Activated T-helper 2 cell treated with anti-CD3 and anti-CD28 coated beads, Interferon-gamma antibody, Interleukin-2, Interleukin-4, amounts not matched to agents 10 μg/mL and 5 μg/mL and 100 μg/mL, durations not matched to agents 14 hours and 24 hours and 36 hours (primary cell): ENCODE data around the gene PARD3B. TPM values are rescaled to one million over a fixed set of nuclear protein-coding genes. Genes with fewer than 3 reads are reported as not detected.

Experiments
- DNase-seq: peaks from one replicate; pipeline ENCODE4 v3.0.0; 2021; ENCODE audit warnings: low spot score
- H3K27ac Mint-ChIP-seq: one replicate; pipeline ENCODE4 v1.8.0; 2021; ENCODE audit warnings: mixed read lengths
- H3K27me3 Mint-ChIP-seq: one replicate; pipeline ENCODE4 v1.8.0; 2021; ENCODE audit warnings: low read depth, mixed read lengths
- H3K36me3 Mint-ChIP-seq: one replicate; pipeline ENCODE4 v1.8.0; 2021; ENCODE audit warnings: low read depth, mixed read lengths
- H3K4me1 Mint-ChIP-seq: one replicate; pipeline ENCODE4 v1.8.0; 2021; ENCODE audit warnings: low read depth, mixed read lengths
- H3K4me3 Mint-ChIP-seq: one replicate; pipeline ENCODE4 v1.8.0; 2021; ENCODE audit warnings: low read depth, mild to moderate bottlenecking, moderate library complexity, mixed read lengths
- H3K9me3 Mint-ChIP-seq: one replicate; pipeline ENCODE4 v1.8.0; 2021; ENCODE audit warnings: mixed read lengths
- intact Hi-C: fragments of 100-400 bp; cut with micrococcal nuclease; formaldehyde crosslinking; loops from one replicate; pipeline ENCODE4 v1.15.1; 2023
- total RNA-seq: library from RNA; stranded (reverse); gene quantifications from 2 replicates; pipeline ENCODE4 v1.2.3, GENCODE V29; 2022

PARD3B gene
- total RNA-seq, 1 donor from 2014 or later = 0.39 TPM

- no peak overlapping the region for H3K27ac Mint-ChIP-seq
- intact Hi-C loops = no loop called here
- no peak overlapping the region for H3K4me3 Mint-ChIP-seq
Measured at GRCh38 chr2:204923957-204924356, 378.7 kb downstream of the PARD3B start.

GRCh38 chr2:204931562-204931961 is 386.3 kb downstream of the PARD3B start:
- intact Hi-C loops = no loop called here
- peaks cover 7% of the 10 kb centered on the region for H3K27me3 Mint-ChIP-seq

More at GRCh38 chr2:204923957-204924356, 378.7 kb downstream of the PARD3B start:
- Mint-ChIP-seq H3K36me3 (peaks cover 4% of the 10 kb centered on the region), H3K9me3 (peaks cover 8% of the 10 kb centered on the region), H3K4me1 (no peaks in the 10 kb centered on the region), H3K27me3 (no peaks in the 10 kb centered on the region)
- DNase-seq = no peak

GRCh38 chr2:204933735-204934374 is 388.6 kb downstream of the PARD3B start:
- no peak overlapping the region for H3K27ac Mint-ChIP-seq
- H3K27me3 Mint-ChIP-seq = peaks cover 7% of the 10 kb centered on the region
- no peak overlapping the region for H3K4me3 Mint-ChIP-seq
- no peak for DNase-seq
- H3K4me1 Mint-ChIP-seq = peaks cover 13% of the 10 kb centered on the region
- intact Hi-C loops = no loop called here
- H3K9me3 Mint-ChIP-seq = peaks cover 9% of the 10 kb centered on the region
- peaks cover 3% of the 10 kb centered on the region for H3K36me3 Mint-ChIP-seq

More at GRCh38 chr2:204931562-204931961, 386.3 kb downstream of the PARD3B start:
- H3K36me3 Mint-ChIP-seq = peaks cover 4% of the 10 kb centered on the region
- H3K4me3 Mint-ChIP-seq = no peak overlapping the region
- DNase-seq = no peak
- peaks cover 3% of the 10 kb centered on the region for H3K9me3 Mint-ChIP-seq
- H3K27ac Mint-ChIP-seq = no peak overlapping the region
- peaks cover 13% of the 10 kb centered on the region for H3K4me1 Mint-ChIP-seq

- H3K36me3 Mint-ChIP-seq = peaks cover 60% of the 10 kb centered on the region
- no peaks in the 10 kb centered on the region for H3K27me3 Mint-ChIP-seq
- no peak overlapping the region for H3K4me3 Mint-ChIP-seq
- H3K9me3 Mint-ChIP-seq = peaks cover 62% of the 10 kb centered on the region
- H3K27ac Mint-ChIP-seq = no peak overlapping the region
- DNase-seq = no peak
- intact Hi-C loops = loop anchor here (5.0 kb wide), 1 partner anchor 667 kb away; no protein-coding TSS in a partner anchor
- peaks cover 46% of the 10 kb centered on the region for H3K4me1 Mint-ChIP-seq
Measured at GRCh38 chr2:204944927-204945326, 399.7 kb downstream of the PARD3B start.

GRCh38 chr2:204945376-204945775 is 400.1 kb downstream of the PARD3B start:
- Mint-ChIP-seq H3K4me3 (no peak overlapping the region), H3K4me1 (peaks cover 47% of the 10 kb centered on the region), H3K36me3 (peaks cover 61% of the 10 kb centered on the region), H3K27me3 (no peaks in the 10 kb centered on the region), H3K27ac (no peak overlapping the region), H3K9me3 (peaks cover 58% of the 10 kb centered on the region)
- intact Hi-C loops = loop anchor here (5.0 kb wide), 1 partner anchor 667 kb away; no protein-coding TSS in a partner anchor
- no peak for DNase-seq

GRCh38 chr2:204946892-204947291 is 401.6 kb downstream of the PARD3B start:
- no peak for DNase-seq
- Mint-ChIP-seq H3K4me3 (no peak overlapping the region), H3K9me3 (peaks cover 62% of the 10 kb centered on the region), H3K36me3 (peaks cover 76% of the 10 kb centered on the region), H3K27me3 (no peaks in the 10 kb centered on the region), H3K27ac (no peak overlapping the region), H3K4me1 (peaks cover 59% of the 10 kb centered on the region)
- intact Hi-C loops = loop anchor here (5.0 kb wide), 1 partner anchor 665 kb away; no protein-coding TSS in a partner anchor

- Mint-ChIP-seq H3K36me3 (peaks cover 73% of the 10 kb centered on the region), H3K9me3 (peaks cover 59% of the 10 kb centered on the region), H3K27me3 (no peaks in the 10 kb centered on the region), H3K4me3 (no peak overlapping the region), H3K27ac (peak overlapping the region; percentile 44), H3K4me1 (peaks cover 57% of the 10 kb centered on the region)
- intact Hi-C loops = loop anchor here (5.0 kb wide), 1 partner anchor 665 kb away; no protein-coding TSS in a partner anchor
- no peak for DNase-seq
Measured at GRCh38 chr2:204947405-204947804, 402.1 kb downstream of the PARD3B start.

GRCh38 chr2:204948024-204948763 is 402.9 kb downstream of the PARD3B start:
- H3K27ac Mint-ChIP-seq = peak overlapping the region; percentile 82
- H3K27me3 Mint-ChIP-seq = no peaks in the 10 kb centered on the region
- intact Hi-C loops = loop anchor here (2.0 to 5.0 kb wide), 3 partner anchors 55 to 664 kb away; no protein-coding TSS in a partner anchor
- H3K36me3 Mint-ChIP-seq = peaks cover 69% of the 10 kb centered on the region
- H3K4me3 Mint-ChIP-seq = peak overlapping the region; percentile 52
- H3K4me1 Mint-ChIP-seq = peaks cover 56% of the 10 kb centered on the region
- H3K9me3 Mint-ChIP-seq = peaks cover 56% of the 10 kb centered on the region
- DNase-seq = no peak

- peaks cover 56% of the 10 kb centered on the region for H3K4me1 Mint-ChIP-seq
Measured at GRCh38 chr2:204948822-204949221, 403.5 kb downstream of the PARD3B start.

GRCh38 chr2:204950695-204951346 is 405.5 kb downstream of the PARD3B start:
- intact Hi-C loops = loop anchor here (2.0 kb wide), 1 partner anchor 20 kb away; no protein-coding TSS in a partner anchor
- peaks cover 63% of the 10 kb centered on the region for H3K36me3 Mint-ChIP-seq
- H3K27ac Mint-ChIP-seq = no peak overlapping the region
- H3K4me3 Mint-ChIP-seq = no peak overlapping the region
- DNase-seq = no peak
- H3K4me1 Mint-ChIP-seq = peaks cover 57% of the 10 kb centered on the region
- no peaks in the 10 kb centered on the region for H3K27me3 Mint-ChIP-seq
- peaks cover 36% of the 10 kb centered on the region for H3K9me3 Mint-ChIP-seq

More at GRCh38 chr2:204948822-204949221, 403.5 kb downstream of the PARD3B start:
- Mint-ChIP-seq H3K4me3 (peak overlapping the region; percentile 52), H3K36me3 (peaks cover 69% of the 10 kb centered on the region), H3K27ac (peak overlapping the region; percentile 82), H3K9me3 (peaks cover 53% of the 10 kb centered on the region), H3K27me3 (no peaks in the 10 kb centered on the region)
- no peak for DNase-seq
- intact Hi-C loops = loop anchor here (1.0 to 5.0 kb wide), 4 partner anchors 49 to 663 kb away; no protein-coding TSS in a partner anchor

- Mint-ChIP-seq H3K4me3 (peak overlapping the region; percentile 69), H3K27ac (peak overlapping the region; percentile 71), H3K9me3 (peaks cover 18% of the 10 kb centered on the region), H3K4me1 (peaks cover 38% of the 10 kb centered on the region), H3K27me3 (no peaks in the 10 kb centered on the region), H3K36me3 (peaks cover 46% of the 10 kb centered on the region)
- intact Hi-C loops = loop anchor here (1.0 to 5.0 kb wide), 2 partner anchors 9 to 69 kb away; no protein-coding TSS in a partner anchor
- DNase-seq = no peak
Measured at GRCh38 chr2:204958371-204958770, 413.1 kb downstream of the PARD3B start.

- no peak for DNase-seq
Measured at GRCh38 chr2:204964414-204964813, 419.1 kb downstream of the PARD3B start.

More at GRCh38 chr2:204964414-204964813, 419.1 kb downstream of the PARD3B start:
- peaks cover 19% of the 10 kb centered on the region for H3K9me3 Mint-ChIP-seq
- peaks cover 44% of the 10 kb centered on the region for H3K36me3 Mint-ChIP-seq
- no peak overlapping the region for H3K27ac Mint-ChIP-seq
- H3K4me1 Mint-ChIP-seq = peaks cover 45% of the 10 kb centered on the region
- no peaks in the 10 kb centered on the region for H3K27me3 Mint-ChIP-seq
- no peak overlapping the region for H3K4me3 Mint-ChIP-seq
- intact Hi-C loops = loop anchor here (10.0 kb wide), 1 partner anchor 720 kb away; the partner anchor contains the start of gene NRP2
